H1 (cell line): ENCODE data around the gene ADARB2. TPM values are rescaled to one million over a fixed set of nuclear protein-coding genes. Genes with fewer than 3 reads are reported as not detected.

Experiments
- CTCF ChIA-PET: fragments of 300-600 bp; sonication (Branson Sonifier 250); formaldehyde crosslinking; loops from one replicate; lab custom pipeline; 2021; ENCODE audit not compliant: partially characterized antibody; lab: Charles Lee
- POLR2A ChIA-PET: fragments of 300-600 bp; sonication (Branson Sonifier 250); formaldehyde crosslinking; loops from one replicate; lab custom pipeline; 2021; ENCODE audit warnings: inconsistent platforms; ENCODE audit not compliant: partially characterized antibody; lab: Charles Lee
- DNase-seq, 2 experiments: peaks; one replicate each; pipeline versions ENCODE4 v3.0.0 to v3.0.0-alpha.2; 2010 to 2022; ENCODE audit warnings: low spot score in 2 of 2, low read depth in 1 of 2, mixed read lengths in 1 of 2
- FAIRE-seq: peaks from 2 replicates; lab custom pipeline; 2011; peaks lifted over from hg19 to GRCh38; lab: Jason Lieb, UNC
- H2AFZ ChIP-seq: 2 replicates; pipeline ENCODE4 v1.8.1; 2012; ENCODE audit warnings: low read length, inconsistent platforms
- H2AK5ac ChIP-seq: 2 replicates; pipeline ENCODE4 v1.6.1; 2013; ENCODE audit warnings: low read depth, low read length
- H2BK120ac ChIP-seq: replicated peaks from 2 replicates; pipeline ENCODE3; 2013; ENCODE audit warnings: low read depth, low read length, inconsistent platforms
- H2BK12ac ChIP-seq: 2 replicates; pipeline ENCODE4 v1.6.1; 2013; ENCODE audit warnings: low read depth, low read length
- H2BK15ac ChIP-seq: 2 replicates; pipeline ENCODE4 v1.6.1; 2013; ENCODE audit warnings: low read length
- H2BK20ac ChIP-seq: 2 replicates; pipeline ENCODE4 v1.6.1; 2013; ENCODE audit warnings: low read length
- H2BK5ac ChIP-seq: 2 replicates; pipeline ENCODE4 v1.6.1; 2013; ENCODE audit warnings: low read depth, low read length
- H3K14ac ChIP-seq: 2 replicates; pipeline ENCODE4 v1.6.1; 2013; ENCODE audit warnings: inconsistent platforms; ENCODE audit not compliant: insufficient read length
- H3K18ac ChIP-seq: 2 replicates; pipeline ENCODE4 v1.6.1; 2013; ENCODE audit warnings: low read length; ENCODE audit errors: extremely low read depth
- H3K23ac ChIP-seq: 2 replicates; pipeline ENCODE4 v1.6.1; 2013; ENCODE audit warnings: inconsistent platforms; ENCODE audit not compliant: insufficient read length
- H3K23me2 ChIP-seq: 2 replicates; pipeline ENCODE4 v1.6.1; 2013; ENCODE audit warnings: low read depth, low read length
- H3K27ac ChIP-seq: 2 replicates; pipeline ENCODE4 v1.6.1; 2011; ENCODE audit warnings: low read depth, low read length, inconsistent platforms
- H3K27me3 ChIP-seq, 4 experiments: replicated peaks in 1 of 4; 1 replicate in 1 of 4; 2 replicates in 3 of 4; pipeline versions ENCODE4 v1.6.1 to v1.8.1; 2011 to 2013; ENCODE audit warnings: low read length in 3 of 4, mild to moderate bottlenecking in 3 of 4, inconsistent platforms in 2 of 4, mixed read lengths in 2 of 4, moderate library complexity in 1 of 4; ENCODE audit not compliant: control insufficient read depth in 3 of 4, insufficient read depth in 3 of 4; ENCODE audit errors: extremely low read depth in 1 of 4
- H3K36me3 ChIP-seq, 4 experiments: 2 replicates each; pipeline versions ENCODE4 v1.6.1 to v1.8.1; 2011 to 2013; ENCODE audit warnings: mild to moderate bottlenecking in 4 of 4, low read length in 3 of 4, moderate library complexity in 2 of 4, control low read depth in 1 of 4, inconsistent platforms in 1 of 4; ENCODE audit not compliant: insufficient read depth in 4 of 4, control insufficient read depth in 2 of 4
- H3K4ac ChIP-seq: replicated peaks from 2 replicates; pipeline ENCODE3; 2013; ENCODE audit warnings: low read length, low read depth, mixed read lengths, inconsistent platforms; ENCODE audit not compliant: insufficient read length
- H3K4me1 ChIP-seq, 4 experiments: replicated peaks in 1 of 4; 1 replicate in 1 of 4; 2 replicates in 3 of 4; pipeline versions ENCODE4 v1.6.1 to v1.8.1; 2011 to 2013; ENCODE audit warnings: low read length in 3 of 4, inconsistent platforms in 2 of 4, mixed read lengths in 1 of 4; ENCODE audit not compliant: insufficient read depth in 4 of 4, control insufficient read depth in 3 of 4
- H3K4me2 ChIP-seq, 2 experiments: 2 replicates each; pipeline versions ENCODE4 v1.6.1 to v1.8.1; 2011 to 2013; ENCODE audit warnings: low read depth in 2 of 2, low read length in 2 of 2, control low read depth in 1 of 2, inconsistent platforms in 1 of 2, mild to moderate bottlenecking in 1 of 2; ENCODE audit not compliant: insufficient read depth in 1 of 2
- H3K4me3 ChIP-seq, 4 experiments: fragments of 200-600, 300-600 bp in 1 of 4; sonication (generic), shearing (Covaris generic), sonication (Bioruptor Twin) in 1 of 4; 2 replicates each; pipeline versions ENCODE4 v1.5.1 to v1.8.1; 2011 to 2016; ENCODE audit warnings: low read length in 4 of 4, low read depth in 3 of 4, control low read depth in 2 of 4, inconsistent platforms in 2 of 4, mild to moderate bottlenecking in 2 of 4, mixed read lengths in 1 of 4, moderate library complexity in 1 of 4; ENCODE audit not compliant: insufficient read depth in 2 of 4; ENCODE audit errors: extremely low read depth in 1 of 4
- H3K56ac ChIP-seq: replicated peaks from 2 replicates; pipeline ENCODE3; 2013; ENCODE audit warnings: low read depth, mild to moderate bottlenecking, mixed read lengths, low read length, inconsistent platforms; ENCODE audit not compliant: insufficient read length
- H3K79me1 ChIP-seq: 2 replicates; pipeline ENCODE4 v1.6.1; 2013; ENCODE audit warnings: low read depth, low read length, control low read depth
- H3K79me2 ChIP-seq, 2 experiments: 2 replicates each; pipeline versions ENCODE4 v1.6.1 to v1.8.1; 2012 to 2013; ENCODE audit warnings: low read length in 2 of 2, mild to moderate bottlenecking in 2 of 2, inconsistent platforms in 1 of 2; ENCODE audit not compliant: insufficient read depth in 2 of 2, control insufficient read depth in 1 of 2
- H3K9ac ChIP-seq, 4 experiments: replicated peaks in 1 of 4; 1 replicate in 1 of 4; 2 replicates in 3 of 4; pipeline versions ENCODE4 v1.6.1 to v1.8.1; 2011 to 2013; ENCODE audit warnings: low read depth in 3 of 4, low read length in 3 of 4, control low read depth in 2 of 4, mild to moderate bottlenecking in 2 of 4, moderate library complexity in 2 of 4, inconsistent platforms in 1 of 4; ENCODE audit errors: extremely low read depth in 1 of 4
- H3K9me3 ChIP-seq, 2 experiments: 2 replicates each; pipeline versions ENCODE4 v1.6.1 to v1.8.1; 2012 to 2013; ENCODE audit warnings: mild to moderate bottlenecking in 2 of 2, moderate library complexity in 2 of 2, control low read depth in 1 of 2, inconsistent platforms in 1 of 2, low read depth in 1 of 2, low read length in 1 of 2, mixed read lengths in 1 of 2; ENCODE audit not compliant: insufficient read depth in 2 of 2
- H4K20me1 ChIP-seq, 2 experiments: replicated peaks in 1 of 2; 2 replicates each; pipeline versions ENCODE3 to v1.8.1; 2011 to 2013; ENCODE audit warnings: inconsistent platforms in 2 of 2, low read length in 2 of 2, mild to moderate bottlenecking in 1 of 2; ENCODE audit not compliant: insufficient read depth in 2 of 2, control insufficient read depth in 1 of 2
- H4K5ac ChIP-seq: 2 replicates; pipeline ENCODE4 v1.6.1; 2013; ENCODE audit warnings: low read length, low read depth, mixed read lengths, inconsistent platforms; ENCODE audit not compliant: insufficient read length
- H4K8ac ChIP-seq: 2 replicates; pipeline ENCODE4 v1.8.0; 2013; ENCODE audit warnings: mild to moderate bottlenecking, moderate library complexity, low read length, inconsistent platforms; ENCODE audit not compliant: insufficient read depth; ENCODE audit errors: extremely low read depth
- H4K91ac ChIP-seq: replicated peaks from 2 replicates; pipeline ENCODE3; 2013; ENCODE audit warnings: low read length, mixed read lengths, inconsistent platforms; ENCODE audit not compliant: insufficient read length
- ATF3 ChIP-seq: IDR thresholded peaks from 2 replicates; pipeline ENCODE4 v1.6.1; 2011; ENCODE audit warnings: low read depth, mild to moderate bottlenecking, low read length; ENCODE audit not compliant: insufficient read depth
- BACH1 ChIP-seq: IDR thresholded peaks from 2 replicates; pipeline ENCODE4 v1.6.1; 2012; ENCODE audit warnings: low read length, improper control_type of control experiment
- CBX5 ChIP-seq: fragments of 300-800, 300-1000 bp; sonication (generic); IDR thresholded peaks from 2 replicates; pipeline ENCODE4 v1.7.1; 2016; ENCODE audit warnings: antibody characterized with exemption, low read length, low read depth
- CHD2 ChIP-seq: IDR thresholded peaks from 2 replicates; pipeline ENCODE4 v1.6.1; 2012; ENCODE audit warnings: low read length, improper control_type of control experiment
- CREB1 ChIP-seq: IDR thresholded peaks from 2 replicates; pipeline ENCODE4 v1.6.1; 2012; ENCODE audit warnings: inconsistent platforms
- EZH2 ChIP-seq: fragments of 200-600 bp; sonication (generic); IDR thresholded peaks from 2 replicates; pipeline ENCODE4 v1.7.1; 2012; ENCODE audit warnings: low read depth, mild to moderate bottlenecking, moderate library complexity, low read length, inconsistent platforms; ENCODE audit not compliant: severe bottlenecking
- FOSL1 ChIP-seq: IDR thresholded peaks from 2 replicates; pipeline ENCODE4 v1.6.1; 2011; ENCODE audit warnings: mild to moderate bottlenecking, low read depth, low read length, moderate library complexity; ENCODE audit not compliant: insufficient read depth
- HDAC2 ChIP-seq, 2 experiments: fragments of 300-600 bp in 1 of 2; sonication (generic) in 1 of 2; IDR thresholded peaks; 2 replicates each; pipeline ENCODE4 v1.6.1; 2011 to 2012; ENCODE audit warnings: low read depth in 2 of 2, low read length in 2 of 2, mild to moderate bottlenecking in 2 of 2, moderate library complexity in 2 of 2, borderline replicate concordance in 1 of 2, inconsistent platforms in 1 of 2
- JUN ChIP-seq: IDR thresholded peaks from 2 replicates; pipeline ENCODE4 v1.6.1; 2011; ENCODE audit warnings: low read depth, mild to moderate bottlenecking, improper control_type of control experiment, low read length
- JUND ChIP-seq: IDR thresholded peaks from 2 replicates; pipeline ENCODE4 v1.6.1; 2011; ENCODE audit warnings: mild to moderate bottlenecking, improper control_type of control experiment, low read length
- MAFK ChIP-seq: IDR thresholded peaks from 2 replicates; pipeline ENCODE4 v1.6.1; 2012; ENCODE audit warnings: low read depth, mild to moderate bottlenecking, improper control_type of control experiment, low read length
- RAD21 ChIP-seq, 2 experiments: IDR thresholded peaks in 1 of 2; conservative IDR thresholded peaks in 1 of 2; 2 replicates each; pipeline ENCODE4 v1.6.1; 2011; ENCODE audit warnings: low read depth in 2 of 2, low read length in 2 of 2, improper control_type of control experiment in 1 of 2, inconsistent platforms in 1 of 2, mild to moderate bottlenecking in 1 of 2, moderate library complexity in 1 of 2
- WGBS, 2 experiments: shearing (Covaris generic) in 1 of 2; methylation state at CpG; one replicate each; pipeline versions ENCODE4 v1.1.6 to v1.1.7; 2013 to 2015; ENCODE audit warnings: low lambda C conversion rate in 2 of 2, mixed read lengths in 2 of 2, inconsistent platforms in 1 of 2, low coverage in 1 of 2, missing lambda C conversion rate in 1 of 2; ENCODE audit not compliant: insufficient replicate concordance in 2 of 2, insufficient coverage in 1 of 2, insufficient read length in 1 of 2; ENCODE audit errors: extremely low coverage in 1 of 2, missing lambda C conversion rate in 1 of 2; 5-methylcytosine and 5-hydroxymethylcytosine counted together
- polyA plus RNA-seq, 7 experiments: library from polyadenylated mRNA; depleted of rRNA in 3 of 7; stranded (reverse) in 5 of 7; unstranded in 2 of 7; fragments of >200 nt in 5 of 7; fragments of 200-250 nt in 2 of 7; gene quantifications; 1 replicate in 5 of 7; 2 replicates in 1 of 7; 4 replicates in 1 of 7; pipeline versions ENCODE4 v1.2.1 to v1.2.3, GENCODE V29; 2011 to 2013; ENCODE audit warnings: missing spikeins in 2 of 7, mixed read lengths in 2 of 7
- total RNA-seq: library from RNA; stranded (reverse); fragmentation: NEBNext Ultra II Directional; extraction: Animal tissue kit (Norgen Biotek cat#: 25700); gene quantifications from 2 replicates; pipeline ENCODE4 v1.2.1, GENCODE V29; 2021

ADARB2 gene
- total and polyA plus RNA-seq, 2 of the 8 experiments (the other 6 are each of a cell fraction or from before 2014, with no cell fraction given) = 2.2 to 2.8 TPM

- Histone ChIP-seq H3K4ac (no peak overlapping the region), H2BK15ac (no peak overlapping the region), H4K91ac (no peak overlapping the region), H3K4me1 (peaks cover 0 to 5% (median 3%) of the 10 kb centered on the region in 4 experiments; a peak in 3 of 7 replicates), H3K27me3 (no peaks in the 10 kb centered on the region), H4K20me1 (peaks cover 0 to 8% of the 10 kb centered on the region in 2 experiments), H2BK120ac (no peak overlapping the region), H3K27ac (no peak overlapping the region), H3K4me3 (no peak overlapping the region), H3K9ac (no peak overlapping the region), H3K18ac (no peak overlapping the region), H3K79me1 (no peaks in the 10 kb centered on the region), H3K56ac (no peak overlapping the region), H2BK20ac (no peak overlapping the region), H3K79me2 (no peaks in the 10 kb centered on the region), H3K36me3 (no peaks in the 10 kb centered on the region), H4K8ac (no peak overlapping the region), H3K23ac (no peak overlapping the region), H2BK5ac (no peak overlapping the region), H3K14ac (no peak overlapping the region), H2AFZ (no peak overlapping the region), H3K23me2 (peaks cover 10% of the 10 kb centered on the region), H3K4me2 (no peak overlapping the region), H2BK12ac (no peak overlapping the region), H4K5ac (no peak overlapping the region), H2AK5ac (no peak overlapping the region), H3K9me3 (no peaks in the 10 kb centered on the region; a peak in 1 of 4 replicates)
- DNase-seq = no peak
- no peak for FAIRE-seq
- CTCF ChIA-PET = interaction anchor here (1.4 kb wide), 1 partner anchor 13 kb away, joined by 3 read pairs; no protein-coding TSS in a partner anchor
- WGBS, 2 experiments = 86% methylated on average over 9 of the region's 9 CpGs; no CpG with 5 or more reads in 1 of the 2 experiments
- POLR2A ChIA-PET = interaction anchor here (0.5 to 0.8 kb wide), 3 partner anchors 13 to 1883 kb away, joined by 3 read pairs; no protein-coding TSS in a partner anchor
- no peak for TF ChIP-seq RAD21 (IDR thresholded peaks at IDR 0.05 in 1 of 2, conservative IDR thresholded peaks at IDR 0.05 in 1 of 2; ENCODE audit: low read depth in 2 of 2, low read length in 2 of 2)
- TF ChIP-seq JUND = no peak
- TF ChIP-seq BACH1 = no peak
- no peak for TF ChIP-seq CBX5
- no peak for TF ChIP-seq HDAC2 (IDR thresholded peaks at IDR 0.05; ENCODE audit: borderline replicate concordance in 1 of 2, low read depth in 2 of 2, low read length in 2 of 2)
- no peak for TF ChIP-seq CHD2
- no peak for TF ChIP-seq EZH2
- TF ChIP-seq FOSL1 = no peak
- TF ChIP-seq MAFK = no peak
- no peak for TF ChIP-seq JUN
- TF ChIP-seq CREB1 = no peak
- TF ChIP-seq ATF3 = no peak
These were observed 506.6 kb downstream of the ADARB2 start for GRCh38 chr10:1230592-1231275.
